Lung (tissue), 12 donors: ENCODE results near the gene PPP1R1C. TPM values are rescaled to one million over a fixed set of nuclear protein-coding genes. Genes with fewer than 3 reads are reported as not detected.

ENCODE experiments used
- ATAC-seq: fragments of 200-7000 bp; cut with Tn5 transposase; one replicate; pipeline ENCODE4 v1.9.1; 2020; ENCODE audit warnings: moderate number of reproducible peaks; ENCODE audit not compliant: insufficient read depth, low FRiP score
- DNase-seq, 3 donors: peaks; one replicate each; pipeline ENCODE4 v3.0.0-alpha.2; 2013 to 2017
- H3K27ac ChIP-seq, 2 donors: one replicate each; pipeline ENCODE4 v1.5.1; 2013; ENCODE audit warnings: mild to moderate bottlenecking in 2 of 2, moderate library complexity in 2 of 2, control low read depth in 1 of 2, inconsistent platforms in 1 of 2, low read depth in 1 of 2, low read length in 1 of 2
- H3K27me3 ChIP-seq, 3 donors: one replicate each; pipeline ENCODE4 v1.5.1; 2013; ENCODE audit warnings: low read length in 2 of 3; ENCODE audit not compliant: control insufficient read depth in 3 of 3, insufficient read depth in 3 of 3
- H3K36me3 ChIP-seq, 4 donors: one replicate each; pipeline ENCODE4 v1.5.1; 2013; ENCODE audit warnings: low read length in 4 of 4, mild to moderate bottlenecking in 1 of 4, moderate library complexity in 1 of 4; ENCODE audit not compliant: control insufficient read depth in 4 of 4, insufficient read depth in 4 of 4
- H3K4me1 ChIP-seq, 5 donors: one replicate each; pipeline ENCODE4 v1.5.1; 2013; ENCODE audit warnings: low read length in 5 of 5, mild to moderate bottlenecking in 2 of 5, moderate library complexity in 1 of 5; ENCODE audit not compliant: control insufficient read depth in 5 of 5, insufficient read depth in 5 of 5
- H3K4me3 ChIP-seq: one replicate; pipeline ENCODE4 v1.5.1; 2013; ENCODE audit warnings: mild to moderate bottlenecking, control low read depth, moderate library complexity
- H3K9ac ChIP-seq, 2 donors: one replicate each; pipeline ENCODE4 v1.5.1; 2013; ENCODE audit warnings: low read length in 2 of 2, control low read depth in 1 of 2; ENCODE audit not compliant: insufficient read depth in 1 of 2
- H3K9me3 ChIP-seq, 4 donors: one replicate each; pipeline ENCODE4 v1.5.1; 2013; ENCODE audit warnings: low read length in 3 of 4, mild to moderate bottlenecking in 1 of 4, moderate library complexity in 1 of 4; ENCODE audit not compliant: control insufficient read depth in 4 of 4, insufficient read depth in 3 of 4
- CTCF ChIP-seq: IDR thresholded peaks from 2 replicates; pipeline ENCODE4 v1.5.1; 2012; ENCODE audit warnings: mild to moderate bottlenecking; ENCODE audit errors: control extremely low read depth, extremely low read depth
- WGBS, 2 donors: extraction: QIAGEN DNeasy Blood & Tissue Kit; methylation state at CpG; one replicate each; pipeline ENCODE4 v1.1.7; 2013; 5-methylcytosine and 5-hydroxymethylcytosine counted together
- polyA plus RNA-seq, 2 donors: library from polyadenylated mRNA; stranded (reverse); fragments of 200-250 nt; gene quantifications; one replicate each; pipeline ENCODE4 v1.2.1, GENCODE V29; 2013
- total RNA-seq, 2 donors: library from RNA; depleted of rRNA in 1 of 2; stranded (reverse); fragments of >200 nt in 1 of 2; gene quantifications; one replicate each; pipeline ENCODE4 v1.2.1, GENCODE V29; 2014 to 2021
- donor health status: control.
- donor health status: control.
- donor health status: Bipolar disorder and iron deficiency.
- donor health status: healthy.
- donor health status: DM: yes; HTN: yes; CAD: no.

PPP1R1C gene
- total and polyA plus RNA-seq, 4 donors, result 1.2 to 6.3 (median 4.5) TPM

- Histone ChIP-seq H3K36me3 (no peaks in the 10 kb centered on the region), H3K27ac (no peak overlapping the region), H3K9me3 (no peaks in the 10 kb centered on the region), H3K9ac (no peak overlapping the region), H3K4me3 (no peak overlapping the region), H3K4me1 (peaks cover 0 to 2% (median 0%) of the 10 kb centered on the region in 5 donors), H3K27me3 (no peaks in the 10 kb centered on the region)
- 73 to 75% methylated on average over 3 of the region's 3 CpGs for WGBS, 2 donors
- TF ChIP-seq CTCF, result no peak
- no peak for DNase-seq
- no peak for ATAC-seq
Observed at GRCh38 chr2:182113334-182113733, 127.7 kb downstream of the PPP1R1C start.

- no peaks in the 10 kb centered on the region for H3K27me3 ChIP-seq
- no peaks in the 10 kb centered on the region for H3K36me3 ChIP-seq
- TF ChIP-seq CTCF, result no peak
- no peak overlapping the region for H3K4me3 ChIP-seq
- DNase-seq (no peak), ATAC-seq (no peak)
- no peaks in the 10 kb centered on the region for H3K9me3 ChIP-seq
- H3K9ac ChIP-seq, result no peak overlapping the region
- H3K4me1 ChIP-seq, result peaks cover 0 to 2% (median 0%) of the 10 kb centered on the region in 5 donors
- no peak overlapping the region for H3K27ac ChIP-seq
Observed at GRCh38 chr2:182115258-182115657, 129.6 kb downstream of the PPP1R1C start.

GRCh38 chr2:182116774-182117173, 131.1 kb downstream of the PPP1R1C start:
- Histone ChIP-seq H3K36me3 (no peaks in the 10 kb centered on the region), H3K4me1 (peaks cover 0 to 2% (median 0%) of the 10 kb centered on the region in 5 donors), H3K27ac (no peak overlapping the region), H3K4me3 (no peak overlapping the region), H3K27me3 (no peaks in the 10 kb centered on the region), H3K9ac (no peak overlapping the region), H3K9me3 (no peaks in the 10 kb centered on the region)
- ATAC-seq, result no peak
- TF ChIP-seq CTCF, result no peak
- peak in 1 of 3 donors; percentile 13 for DNase-seq
- WGBS, 2 donors, result 89 to 93% methylated on average over 2 of the region's 2 CpGs

GRCh38 chr2:182117196-182117595, 131.5 kb downstream of the PPP1R1C start:
- no peak for DNase-seq
- H3K27ac ChIP-seq, result no peak overlapping the region
- 90 to 97% methylated on average over 1 of the region's 1 CpG for WGBS, 2 donors
- H3K4me3 ChIP-seq, result no peak overlapping the region
- TF ChIP-seq CTCF, result no peak
- H3K4me1 ChIP-seq, result no peaks in the 10 kb centered on the region
- H3K27me3 ChIP-seq, result no peaks in the 10 kb centered on the region
- no peak overlapping the region for H3K9ac ChIP-seq
- H3K36me3 ChIP-seq, result no peaks in the 10 kb centered on the region
- ATAC-seq, result no peak
- no peaks in the 10 kb centered on the region for H3K9me3 ChIP-seq
